K562 (cell line): ENCODE results near the gene NASP. TPM values are rescaled to one million over a fixed set of nuclear protein-coding genes. Genes with fewer than 3 reads are reported as not detected.

Experiments used
- ATF6 ChIP-seq: sonication (generic); formaldehyde crosslinking; IDR thresholded peaks from 2 replicates; pipeline ENCODE4 v1.4.0; 2020; ENCODE audit warnings: mild to moderate bottlenecking, missing genetic modification reagents
- ID3 ChIP-seq, 2 experiments: fragments of 250-450 bp in 1 of 2; fragments of 450-650 bp in 1 of 2; sonication (Bioruptor Pico) in 1 of 2; IDR thresholded peaks; 2 replicates each; pipeline versions ENCODE4 v1.6.1 to v1.8.0; 2016 to 2021; ENCODE audit warnings: mild to moderate bottlenecking in 2 of 2, moderate library complexity in 2 of 2, missing compliant biosample characterization in 1 of 2, missing genetic modification characterization in 1 of 2
- polyA plus RNA-seq, 8 experiments: library from polyadenylated mRNA; depleted of rRNA in 4 of 8; stranded (reverse) in 5 of 8; unstranded in 3 of 8; fragments of >200 nt; fragmentation: Nextera tagmentation in 2 of 8; fragmentation: Illumina TruSeq in 1 of 8; extraction: Ambion mirVana in 2 of 8; extraction: Trizol in 1 of 8; gene quantifications; 2 replicates each; pipeline versions ENCODE4 v1.2.1 to v1.2.3, GENCODE V29; 2011 to 2014; ENCODE audit warnings: inconsistent platforms in 1 of 8, missing spikeins in 1 of 8
- total RNA-seq, 7 experiments: library from RNA; depleted of rRNA in 6 of 7; stranded (reverse); fragments of >200 nt in 6 of 7; fragmentation: Illumina TruSeq in 2 of 7; extraction: Trizol in 2 of 7; gene quantifications; 2 replicates each; pipeline versions ENCODE4 v1.2.1 to v1.2.3, GENCODE V29; 2011 to 2021; ENCODE audit warnings: low replicate concordance in 1 of 7
- TF ChIP-seq, protein P1 (sequence below): sonication (generic); formaldehyde crosslinking; IDR thresholded peaks from 2 replicates; pipeline ENCODE4 v1.8.0; 2023; ENCODE audit warnings: missing genetic modification reagents, mild to moderate bottlenecking, borderline replicate concordance

NASP gene
- total and polyA plus RNA-seq, 9 of the 15 experiments (the other 6 are each of a cell fraction or from before 2014, with no cell fraction given) = 199 to 578 (median 419) TPM

- TF ChIP-seq, protein P1, sequence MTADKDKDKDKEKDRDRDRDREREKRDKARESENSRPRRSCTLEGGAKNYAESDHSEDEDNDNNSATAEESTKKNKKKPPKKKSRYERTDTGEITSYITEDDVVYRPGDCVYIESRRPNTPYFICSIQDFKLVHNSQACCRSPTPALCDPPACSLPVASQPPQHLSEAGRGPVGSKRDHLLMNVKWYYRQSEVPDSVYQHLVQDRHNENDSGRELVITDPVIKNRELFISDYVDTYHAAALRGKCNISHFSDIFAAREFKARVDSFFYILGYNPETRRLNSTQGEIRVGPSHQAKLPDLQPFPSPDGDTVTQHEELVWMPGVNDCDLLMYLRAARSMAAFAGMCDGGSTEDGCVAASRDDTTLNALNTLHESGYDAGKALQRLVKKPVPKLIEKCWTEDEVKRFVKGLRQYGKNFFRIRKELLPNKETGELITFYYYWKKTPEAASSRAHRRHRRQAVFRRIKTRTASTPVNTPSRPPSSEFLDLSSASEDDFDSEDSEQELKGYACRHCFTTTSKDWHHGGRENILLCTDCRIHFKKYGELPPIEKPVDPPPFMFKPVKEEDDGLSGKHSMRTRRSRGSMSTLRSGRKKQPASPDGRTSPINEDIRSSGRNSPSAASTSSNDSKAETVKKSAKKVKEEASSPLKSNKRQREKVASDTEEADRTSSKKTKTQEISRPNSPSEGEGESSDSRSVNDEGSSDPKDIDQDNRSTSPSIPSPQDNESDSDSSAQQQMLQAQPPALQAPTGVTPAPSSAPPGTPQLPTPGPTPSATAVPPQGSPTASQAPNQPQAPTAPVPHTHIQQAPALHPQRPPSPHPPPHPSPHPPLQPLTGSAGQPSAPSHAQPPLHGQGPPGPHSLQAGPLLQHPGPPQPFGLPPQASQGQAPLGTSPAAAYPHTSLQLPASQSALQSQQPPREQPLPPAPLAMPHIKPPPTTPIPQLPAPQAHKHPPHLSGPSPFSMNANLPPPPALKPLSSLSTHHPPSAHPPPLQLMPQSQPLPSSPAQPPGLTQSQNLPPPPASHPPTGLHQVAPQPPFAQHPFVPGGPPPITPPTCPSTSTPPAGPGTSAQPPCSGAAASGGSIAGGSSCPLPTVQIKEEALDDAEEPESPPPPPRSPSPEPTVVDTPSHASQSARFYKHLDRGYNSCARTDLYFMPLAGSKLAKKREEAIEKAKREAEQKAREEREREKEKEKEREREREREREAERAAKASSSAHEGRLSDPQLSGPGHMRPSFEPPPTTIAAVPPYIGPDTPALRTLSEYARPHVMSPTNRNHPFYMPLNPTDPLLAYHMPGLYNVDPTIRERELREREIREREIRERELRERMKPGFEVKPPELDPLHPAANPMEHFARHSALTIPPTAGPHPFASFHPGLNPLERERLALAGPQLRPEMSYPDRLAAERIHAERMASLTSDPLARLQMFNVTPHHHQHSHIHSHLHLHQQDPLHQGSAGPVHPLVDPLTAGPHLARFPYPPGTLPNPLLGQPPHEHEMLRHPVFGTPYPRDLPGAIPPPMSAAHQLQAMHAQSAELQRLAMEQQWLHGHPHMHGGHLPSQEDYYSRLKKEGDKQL (CRISPR knock-in tag) = no peak
- TF ChIP-seq ID3 (CRISPR knock-in tag; IDR thresholded peaks at IDR 0.05) (no peak), ID3 (tag; IDR thresholded peaks at IDR 0.05) (0 out of 2 replicates have a peak, but pooled peaks have one; percentile 31), ATF6 (CRISPR knock-in tag) (no peak)
These were observed 38.2 kb downstream of the NASP start (continued) for GRCh38 chr1:45621895-45622523.
